Hippocampal formation (tissue), 2 donors: ENCODE data around the gene DUS2.
A peak's percentile ranks its signal among the peaks of the same experiment; 100 is the strongest.

Experiments used
- DNase-seq, 2 donors: peaks; one replicate each; lab custom pipeline; 2025; lab: John Stamatoyannopoulos, UW

DUS2 gene

GRCh38 chr16:68046106-68046505 is 23.0 kb downstream of the DUS2 start:
- DNase-seq, result no peak

- DNase-seq, result no peak
Measured at GRCh38 chr16:68047987-68048386, 24.9 kb downstream of the DUS2 start.

GRCh38 chr16:68049449-68049848 is 26.4 kb downstream of the DUS2 start:
- DNase-seq, result no peak

GRCh38 chr16:68055395-68055794 is 32.3 kb downstream of the DUS2 start:
- DNase-seq, result no peak

GRCh38 chr16:68059804-68060203 is 36.7 kb downstream of the DUS2 start:
- no peak for DNase-seq

- DNase-seq, result no peak
Measured at GRCh38 chr16:68061396-68061795, 38.3 kb downstream of the DUS2 start.

- no peak for DNase-seq
Measured at GRCh38 chr16:68062910-68063393, 39.9 kb downstream of the DUS2 start.

GRCh38 chr16:68064791-68065365 is 41.8 kb downstream of the DUS2 start:
- DNase-seq, result peak; percentile 51 to 60

GRCh38 chr16:68065716-68066305 is 42.7 kb downstream of the DUS2 start:
- no peak for DNase-seq

GRCh38 chr16:68066763-68067162 is 43.7 kb downstream of the DUS2 start:
- DNase-seq, result no peak

GRCh38 chr16:68068926-68069325 is 45.8 kb downstream of the DUS2 start:
- no peak for DNase-seq

GRCh38 chr16:68069511-68070248 is 46.6 kb downstream of the DUS2 start:
- no peak for DNase-seq

GRCh38 chr16:68070249-68070730 is 47.2 kb downstream of the DUS2 start:
- DNase-seq, result no peak

- no peak for DNase-seq
Measured at GRCh38 chr16:68070806-68071517, 47.9 kb downstream of the DUS2 start.

- no peak for DNase-seq
Measured at GRCh38 chr16:68071518-68071901, 48.4 kb downstream of the DUS2 start.

GRCh38 chr16:68072038-68072695 is 49.1 kb downstream of the DUS2 start:
- DNase-seq, result no peak

- DNase-seq, result no peak
Measured at GRCh38 chr16:68073902-68074760, 51.0 kb downstream of the DUS2 start.

- DNase-seq, result no peak
Measured at GRCh38 chr16:68074850-68075555, 51.9 kb downstream of the DUS2 start.

GRCh38 chr16:68075980-68076379 is 52.9 kb downstream of the DUS2 start:
- DNase-seq, result no peak

GRCh38 chr16:68076560-68076959 is 53.5 kb downstream of the DUS2 start:
- DNase-seq, result no peak
